ENCODE measurements around the gene ZNF511. TPM values are rescaled to one million over a fixed set of nuclear protein-coding genes. Genes with fewer than 3 reads are reported as not detected.

Gene ZNF511, protein sequence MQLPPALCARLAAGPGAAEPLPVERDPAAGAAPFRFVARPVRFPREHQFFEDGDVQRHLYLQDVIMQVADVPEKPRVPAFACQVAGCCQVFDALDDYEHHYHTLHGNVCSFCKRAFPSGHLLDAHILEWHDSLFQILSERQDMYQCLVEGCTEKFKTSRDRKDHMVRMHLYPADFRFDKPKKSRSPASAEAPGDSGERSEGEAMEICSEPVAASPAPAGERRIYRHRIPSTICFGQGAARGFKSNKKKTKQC
- 53.7 and 67.1 TPM in 2 replicates for total RNA-seq
- polyA plus RNA-seq: 116 and 150 TPM in 2 replicates

DNA sequence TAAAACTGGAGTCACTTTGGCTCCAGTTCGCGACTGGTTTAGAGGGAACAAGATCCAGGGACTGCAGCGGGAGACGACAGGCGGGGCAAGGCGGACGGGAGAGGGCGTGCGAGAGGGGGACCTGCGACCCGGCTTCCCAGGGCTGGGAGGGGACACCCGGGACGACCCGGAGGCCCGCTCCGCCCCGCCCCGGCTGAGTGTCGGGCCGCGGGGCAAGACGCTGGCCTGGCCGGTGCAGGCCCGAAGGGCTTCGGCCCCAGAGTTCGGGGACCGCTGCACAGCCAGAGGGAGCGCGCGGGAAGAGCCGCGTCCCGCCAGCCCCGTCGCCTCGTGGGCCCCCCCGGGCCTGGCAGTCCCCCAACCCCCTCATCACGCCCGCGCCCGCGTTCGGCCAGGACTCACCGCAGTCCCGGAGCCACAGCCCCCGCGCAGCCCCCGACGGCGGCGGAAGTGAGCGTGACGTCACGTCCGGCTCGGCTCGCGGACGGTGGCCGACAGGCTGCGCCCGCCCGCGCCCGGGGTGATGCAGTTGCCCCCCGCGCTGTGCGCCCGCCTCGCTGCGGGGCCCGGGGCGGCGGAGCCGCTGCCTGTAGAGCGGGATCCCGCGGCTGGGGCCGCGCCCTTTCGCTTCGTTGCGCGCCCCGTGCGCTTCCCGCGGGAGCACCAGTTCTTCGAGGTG, at the start of gene ZNF511, which contains the start of gene TUBGCP2:
Gene ZNF511 (plus strand): TSS at position 494 of the 679 bp plus-strand sequence. CDS start 30 bp downstream, at position 524.
Gene TUBGCP2 (minus strand): TSS at position 452 of the 679 bp plus-strand sequence. CDS start 5,931 bp downstream, outside the sequence.
- TF ChIP-seq CTCF (IDR thresholded peaks at IDR 0.05; ENCODE audit: low read depth, low read length): peak; percentile 22
- peak within 1 kb of the TSS; percentile 96 for H3K27ac ChIP-seq
- peaks cover 5% of the 10 kb centered on the region for H3K4me1 ChIP-seq (ENCODE audit: low read depth)

GRCh38 chr10:133259602-133259989, 49.1 kb upstream of the ZNF511 start:
- H3K36me3 ChIP-seq: no peaks in the 10 kb centered on the region
- TF ChIP-seq CTCF (IDR thresholded peaks at IDR 0.05; ENCODE audit: low read depth, low read length): no peak
- H3K27ac ChIP-seq: no peak overlapping the region
- no peaks in the 10 kb centered on the region for H3K27me3 ChIP-seq
- DNase-seq (ENCODE audit: low read depth in 1 of 2, low spot score in 1 of 2): no peak
- peaks cover 5% of the 10 kb centered on the region for H3K4me1 ChIP-seq (ENCODE audit: low read depth)
- no peak overlapping the region for H3K4me3 ChIP-seq
- H3K9me3 ChIP-seq (ENCODE audit: low read depth): no peaks in the 10 kb centered on the region

More for the DNA sequence above, at the start of gene ZNF511, which contains the start of gene TUBGCP2:
- Histone ChIP-seq H3K27me3 (no peaks in the 10 kb centered on the region), H3K9me3 (ENCODE audit: low read depth) (no peaks in the 10 kb centered on the region), H3K4me3 (peak within 1 kb of the TSS; percentile 86), H3K36me3 (peaks cover 22% of the 10 kb centered on the region)
- peak; percentile 88 to 89 for DNase-seq (ENCODE audit: low read depth in 1 of 2, low spot score in 1 of 2)

DNA sequence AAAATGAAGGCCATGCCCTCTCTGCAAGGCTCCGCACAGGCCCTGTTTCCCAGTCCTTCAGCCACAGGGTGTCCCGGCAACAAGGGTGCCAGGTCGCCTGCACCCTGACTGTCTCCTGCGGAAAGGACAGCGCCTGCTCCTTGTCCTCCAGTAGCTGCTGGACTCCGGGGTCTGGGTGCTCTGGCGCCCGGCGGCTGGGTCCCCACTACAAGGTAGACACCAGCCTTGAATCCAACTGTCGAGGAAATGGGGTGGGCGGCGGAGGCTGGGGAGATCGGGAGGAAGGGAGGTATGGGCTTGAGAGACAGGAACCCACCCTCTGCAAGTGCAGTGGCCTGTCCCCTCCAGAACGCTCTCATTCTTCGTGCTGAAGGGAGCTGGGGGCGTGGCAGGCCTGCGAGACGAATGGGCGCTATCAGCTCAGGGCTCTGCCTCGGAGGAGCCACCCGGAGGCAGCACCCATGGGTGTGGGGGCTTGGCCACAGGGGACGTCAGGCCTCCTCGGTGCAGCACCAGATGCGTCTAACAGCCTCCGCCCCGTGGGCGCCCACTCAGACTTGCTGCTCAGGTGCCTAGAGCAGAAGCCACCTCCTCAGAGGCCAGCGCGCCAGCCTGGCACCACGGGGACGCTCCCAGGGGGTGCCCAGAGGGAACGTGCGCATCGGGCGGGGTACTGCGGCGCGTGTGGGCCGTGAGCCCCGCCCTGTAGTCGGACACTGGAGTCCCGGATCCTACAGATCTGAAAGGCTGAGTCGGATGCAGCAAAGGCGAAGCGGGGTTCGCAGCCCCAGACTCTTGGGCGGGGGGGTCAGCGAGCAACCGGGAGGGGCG, 47.6 kb upstream of the ZNF511 start:
- Histone ChIP-seq H3K27ac (peak overlapping the region; percentile 30), H3K4me3 (peak overlapping the region; percentile 94), H3K36me3 (no peaks in the 10 kb centered on the region), H3K4me1 (ENCODE audit: low read depth) (peaks cover 5% of the 10 kb centered on the region), H3K27me3 (no peaks in the 10 kb centered on the region), H3K9me3 (ENCODE audit: low read depth) (no peaks in the 10 kb centered on the region)
- peak in 1 of 2 donors; percentile 49 for DNase-seq (ENCODE audit: low read depth in 1 of 2, low spot score in 1 of 2)
- TF ChIP-seq CTCF (IDR thresholded peaks at IDR 0.05; ENCODE audit: low read depth, low read length): no peak

DNA sequence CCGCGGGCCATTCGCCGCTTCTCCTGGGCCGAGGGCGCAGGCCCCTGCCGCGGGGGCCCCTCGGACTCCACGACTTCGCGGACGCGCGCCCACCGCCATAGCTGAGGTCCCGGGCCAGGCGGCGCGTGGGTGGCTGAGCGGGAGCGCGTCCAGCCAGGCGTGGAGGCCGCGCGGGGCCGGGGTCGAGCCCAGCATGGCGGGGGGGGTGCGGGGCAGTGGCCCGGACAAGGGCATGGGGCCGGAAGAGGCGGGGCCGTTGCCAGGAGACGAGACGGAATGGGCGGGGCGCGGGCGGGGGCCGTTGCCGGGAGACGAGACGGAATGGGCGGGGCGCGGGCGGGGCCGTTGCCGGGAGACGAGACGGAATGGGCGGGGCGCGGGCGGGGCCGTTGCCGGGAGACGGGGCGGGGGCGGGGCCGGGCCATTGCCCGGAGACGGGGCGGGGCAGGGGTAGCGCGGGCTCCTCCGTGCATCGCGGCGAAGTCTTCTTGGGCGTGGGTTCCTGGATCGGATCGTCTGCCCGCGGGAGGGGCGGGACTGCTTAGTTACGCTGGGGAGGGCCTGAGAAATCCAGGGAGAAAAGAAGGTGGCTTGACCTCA, 46.9 kb upstream of the ZNF511 start:
- H3K4me3 ChIP-seq: peak overlapping the region; percentile 94
- H3K27ac ChIP-seq: peak overlapping the region; percentile 30
- no peaks in the 10 kb centered on the region for H3K27me3 ChIP-seq
- no peaks in the 10 kb centered on the region for H3K36me3 ChIP-seq
- peak; percentile 74 to 79 for DNase-seq (ENCODE audit: low read depth in 1 of 2, low spot score in 1 of 2)
- TF ChIP-seq CTCF (IDR thresholded peaks at IDR 0.05; ENCODE audit: low read depth, low read length): no peak
- no peaks in the 10 kb centered on the region for H3K9me3 ChIP-seq (ENCODE audit: low read depth)
- H3K4me1 ChIP-seq (ENCODE audit: low read depth): peaks cover 5% of the 10 kb centered on the region

DNA sequence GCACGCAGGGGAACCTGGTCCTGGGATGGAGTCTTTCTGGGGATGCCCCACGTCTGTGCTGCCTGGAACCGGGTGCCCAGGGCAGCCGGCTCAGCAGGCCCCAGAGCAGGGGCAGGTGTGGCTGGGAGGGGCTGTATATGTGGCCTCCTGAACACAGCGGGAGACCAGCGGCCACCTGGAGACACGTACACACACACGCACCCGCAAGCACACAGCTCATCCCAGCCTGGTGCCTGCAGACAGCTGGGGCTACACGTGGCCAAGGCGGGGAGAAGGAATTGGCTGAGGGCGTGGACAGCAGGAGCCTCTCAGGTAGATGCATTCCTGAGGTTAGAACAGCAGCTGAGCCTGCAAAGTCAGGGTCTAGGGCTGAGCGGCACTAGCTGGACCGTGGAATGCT, 46.0 kb upstream of the ZNF511 start:
- Histone ChIP-seq H3K27ac (no peak overlapping the region), H3K4me3 (no peak overlapping the region), H3K4me1 (ENCODE audit: low read depth) (peaks cover 5% of the 10 kb centered on the region), H3K9me3 (ENCODE audit: low read depth) (no peaks in the 10 kb centered on the region), H3K36me3 (no peaks in the 10 kb centered on the region), H3K27me3 (no peaks in the 10 kb centered on the region)
- no peak for DNase-seq (ENCODE audit: low read depth in 1 of 2, low spot score in 1 of 2)
- no peak for TF ChIP-seq CTCF (IDR thresholded peaks at IDR 0.05; ENCODE audit: low read depth, low read length)

Data from cardiac muscle cell (in vitro differentiated cells and primary cell).